GM18499 (cell line): ENCODE measurements around the gene PUM2.

Experiments used
- ATAC-seq: cut with Tn5 transposase; IDR thresholded peaks from one replicate; pipeline ENCODE4 v1.9.1; 2021; ENCODE audit warnings: moderate number of reproducible peaks; ENCODE audit not compliant: insufficient read depth, unreplicated experiment

PUM2 gene

GRCh38 chr2:20222014-20222768 is 128.5 kb downstream of the PUM2 start:
- no peak for ATAC-seq

GRCh38 chr2:20221555-20221973 is 129.1 kb downstream of the PUM2 start:
- no peak for ATAC-seq

- ATAC-seq, result no peak
These were observed 129.7 kb downstream of the PUM2 start for GRCh38 chr2:20220806-20221554.

- ATAC-seq, result no peak
These were observed 130.8 kb downstream of the PUM2 start for GRCh38 chr2:20219763-20220380.

GRCh38 chr2:20218331-20219320 is 132.0 kb downstream of the PUM2 start:
- no peak for ATAC-seq

- ATAC-seq, result no peak
These were observed 133.3 kb downstream of the PUM2 start for GRCh38 chr2:20217041-20217970.

GRCh38 chr2:20216130-20217025 is 134.3 kb downstream of the PUM2 start:
- no peak for ATAC-seq

- ATAC-seq, result no peak
These were observed 135.2 kb downstream of the PUM2 start for GRCh38 chr2:20215183-20216040.

GRCh38 chr2:20214566-20215182 is 136.0 kb downstream of the PUM2 start:
- no peak for ATAC-seq

- no peak for ATAC-seq
These were observed 136.7 kb downstream of the PUM2 start for GRCh38 chr2:20213651-20214565.

- ATAC-seq, result no peak
These were observed 137.7 kb downstream of the PUM2 start for GRCh38 chr2:20212871-20213503.

GRCh38 chr2:20212459-20212870 is 138.2 kb downstream of the PUM2 start:
- no peak for ATAC-seq

- no peak for ATAC-seq
These were observed 138.7 kb downstream of the PUM2 start for GRCh38 chr2:20211860-20212458.

GRCh38 chr2:20211420-20211819 is 139.2 kb downstream of the PUM2 start:
- no peak for ATAC-seq

GRCh38 chr2:20210462-20210861 is 140.2 kb downstream of the PUM2 start:
- ATAC-seq, result no peak
